Effector memory CD8-positive, alpha-beta T cell (primary cell): Measurements from ENCODE around the gene UAP1L1.
"Not testable (repeated sequence)": the region's sequence is repeated elsewhere in the genome, so short reads cannot be mapped to it uniquely, and the experiment has no call there.

Experiments
- ATAC-seq: fragments of 150-1000 bp; cut with Tn5 transposase; replicated peaks from 2 replicates; pipeline ENCODE4 v1.10.0; 2021; ENCODE audit warnings: mild to moderate bottlenecking, moderate library complexity
- DNase-seq, 3 experiments: peaks; one replicate each; pipeline ENCODE4 v3.0.0; 2021
- H3K27ac Mint-ChIP-seq, 2 donors: one replicate each; pipeline ENCODE4 v1.8.0; 2022; ENCODE audit warnings: mild to moderate bottlenecking in 2 of 2, mixed read lengths in 2 of 2, moderate library complexity in 2 of 2
- H3K27me3 Mint-ChIP-seq, 2 donors: one replicate each; pipeline ENCODE4 v1.8.0; 2022; ENCODE audit warnings: mixed read lengths in 2 of 2
- H3K36me3 Mint-ChIP-seq: one replicate; pipeline ENCODE4 v1.8.0; 2022; ENCODE audit warnings: mild to moderate bottlenecking, moderate library complexity, mixed read lengths; ENCODE audit not compliant: insufficient read depth
- H3K4me1 Mint-ChIP-seq, 2 donors: one replicate each; pipeline ENCODE4 v1.8.0; 2022; ENCODE audit warnings: low read depth in 2 of 2, mixed read lengths in 2 of 2
- H3K4me3 Mint-ChIP-seq, 2 donors: one replicate each; pipeline ENCODE4 v1.8.0; 2022; ENCODE audit warnings: mild to moderate bottlenecking in 2 of 2, mixed read lengths in 2 of 2, moderate library complexity in 2 of 2
- H3K9me3 Mint-ChIP-seq, 2 donors: one replicate each; pipeline ENCODE4 v1.8.0; 2022; ENCODE audit warnings: mixed read lengths in 2 of 2
- total RNA-seq, 9 experiments: gene quantifications; one replicate each; lab custom pipeline; 2026; lab: John Stamatoyannopoulos, UW

UAP1L1 gene
- total RNA-seq, result 8.9 to 38.4 (median 33.6) reads per million in 9 experiments

DNA sequence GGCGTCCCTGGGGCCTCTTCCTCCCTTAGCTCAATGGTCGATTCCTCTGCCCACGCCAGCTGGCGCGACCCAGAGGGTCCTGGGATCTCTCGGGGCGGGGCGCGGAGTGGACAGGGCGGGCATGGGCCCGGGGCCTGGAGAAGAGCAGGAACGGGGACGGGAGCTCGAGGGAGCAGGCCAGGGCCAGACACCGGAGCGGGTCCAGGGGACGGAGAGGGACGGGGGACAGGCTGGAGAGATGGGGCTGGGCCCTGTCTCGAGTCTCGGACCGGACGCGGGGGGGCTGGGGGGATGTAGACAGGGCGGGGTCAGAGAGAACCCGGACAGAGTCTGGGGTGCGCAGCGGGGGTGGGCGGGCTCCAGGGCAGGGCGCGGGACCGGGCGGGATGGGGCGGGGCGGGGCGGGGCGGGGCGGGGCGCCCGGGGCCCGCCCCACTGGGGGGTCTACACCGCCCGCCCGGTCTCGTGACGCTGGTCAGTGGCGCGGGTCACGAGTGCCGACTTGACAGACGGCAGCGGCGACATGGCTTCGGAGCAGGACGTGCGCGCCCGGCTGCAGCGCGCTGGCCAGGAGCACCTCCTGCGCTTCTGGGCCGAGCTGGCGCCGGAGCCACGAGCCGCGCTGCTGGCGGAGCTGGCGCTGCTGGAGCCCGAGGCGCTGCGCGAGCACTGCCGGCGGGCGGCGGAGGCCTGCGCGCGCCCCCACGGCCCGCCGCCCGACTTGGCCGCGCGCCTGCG, at the start of gene UAP1L1:
Gene UAP1L1 (plus strand): TSS at position 508 of the 738 bp plus-strand sequence. CDS start 16 bp downstream, at position 524.
- Mint-ChIP-seq H3K9me3 (no peaks in the 10 kb centered on the region), H3K4me1 (peaks cover 0 to 2% of the 10 kb centered on the region in 2 donors), H3K4me3 (peak within 1 kb of the TSS; percentile 72 to 73), H3K27me3 (no peaks in the 10 kb centered on the region), H3K36me3 (no peaks in the 10 kb centered on the region), H3K27ac (no peak within 1 kb of the TSS)
- DNase-seq (peak; percentile 41 to 50 (median 43)), ATAC-seq (peak; percentile 77)

DNA sequence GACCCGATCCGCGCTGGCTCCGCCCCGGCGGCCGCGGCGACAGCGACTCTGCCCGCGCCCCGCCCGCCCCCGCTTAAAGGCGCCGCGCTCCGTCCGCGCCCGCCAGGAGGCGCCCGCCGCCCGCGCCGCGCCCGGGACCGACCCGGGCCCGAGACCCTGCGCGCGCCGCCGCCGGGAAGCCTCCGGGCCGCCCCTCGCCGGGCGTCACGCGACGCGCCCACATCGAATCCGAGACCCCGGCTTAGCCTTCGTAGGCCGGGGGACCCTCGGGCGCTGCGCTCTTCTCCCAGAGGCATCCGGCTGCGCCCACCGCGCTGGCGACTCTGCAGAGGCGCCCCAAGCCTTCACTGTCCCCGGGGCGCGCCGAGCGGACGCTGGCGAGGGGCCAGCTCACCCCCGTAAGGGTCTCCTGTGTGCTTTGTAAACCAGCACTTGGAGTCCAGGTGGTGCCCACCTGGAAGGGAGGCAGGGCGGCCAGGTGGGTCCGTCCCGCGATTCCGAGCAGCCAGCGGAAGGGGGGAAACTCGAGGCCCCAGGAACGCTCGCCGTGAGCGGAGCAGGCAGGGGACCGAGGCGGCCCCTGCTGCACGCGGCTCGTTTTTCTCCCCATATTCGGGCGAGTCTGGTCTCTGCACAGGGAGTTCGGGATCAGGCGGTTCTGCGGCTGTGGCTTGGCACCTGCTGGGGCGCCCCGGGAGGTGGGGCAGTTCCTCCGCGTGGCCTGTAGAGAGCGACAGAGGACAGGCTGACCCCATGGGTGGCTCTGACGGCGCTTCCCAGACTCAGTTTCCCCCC, 48.9 kb upstream of the UAP1L1 start:
- Mint-ChIP-seq H3K4me3 (peak overlapping the region; percentile 86 to 94), H3K27me3 (no peaks in the 10 kb centered on the region), H3K4me1 (peaks cover 42 to 47% of the 10 kb centered on the region in 2 donors), H3K36me3 (peaks cover 36% of the 10 kb centered on the region), H3K27ac (peak overlapping the region; percentile 31 to 93), H3K9me3 (no peaks in the 10 kb centered on the region)
- DNase-seq, result peak; percentile 55 to 66 (median 63)
- ATAC-seq, result peak; percentile 54

DNA sequence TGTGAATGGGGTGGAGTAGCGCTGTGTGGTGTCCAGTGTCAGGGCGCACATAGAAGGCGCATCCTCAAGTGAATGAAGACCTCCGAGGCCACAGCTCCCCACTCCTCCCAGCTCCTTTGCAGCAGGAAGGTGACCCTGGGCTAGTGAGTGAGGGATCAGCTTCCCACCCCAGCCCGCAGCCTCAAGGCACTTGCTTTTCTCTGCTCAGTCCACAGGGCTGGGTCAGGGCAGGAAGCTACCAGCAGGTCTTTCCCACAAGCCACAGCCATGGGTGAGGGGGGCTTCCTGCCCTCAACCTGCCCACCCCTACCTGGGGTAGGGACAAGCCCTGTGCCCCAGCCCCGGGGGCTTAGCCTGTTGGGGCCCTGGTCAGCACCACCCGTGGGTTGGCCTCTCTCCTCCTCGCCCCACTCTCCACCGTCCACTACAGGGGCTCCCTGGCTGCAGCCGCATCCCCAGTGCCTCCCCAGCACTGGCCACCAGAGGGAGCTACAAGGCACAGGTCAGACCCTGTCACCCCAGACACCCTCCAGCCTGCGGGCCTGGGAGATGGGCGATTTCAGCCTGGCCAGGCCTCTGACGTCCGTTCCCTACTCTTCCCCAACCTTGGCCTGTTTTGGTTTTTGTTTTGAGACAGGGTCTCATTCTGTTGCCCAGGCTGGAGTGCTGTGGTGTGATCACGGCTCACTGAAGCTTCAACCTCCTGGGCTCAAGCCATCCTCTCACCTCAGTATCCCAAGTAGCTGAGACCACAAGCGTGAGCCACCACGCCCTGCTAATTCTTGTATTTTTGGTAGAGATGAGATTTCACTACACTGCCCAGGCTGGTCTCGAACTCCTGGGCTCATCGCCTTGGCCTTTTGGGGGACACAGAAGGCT, 48.0 kb upstream of the UAP1L1 start:
- peaks cover 48 to 49% of the 10 kb centered on the region in 2 donors for H3K4me1 Mint-ChIP-seq
- H3K27me3 Mint-ChIP-seq, result no peaks in the 10 kb centered on the region
- H3K4me3 Mint-ChIP-seq, result peak overlapping the region; percentile 86 to 94
- H3K36me3 Mint-ChIP-seq, result peaks cover 36% of the 10 kb centered on the region
- peak overlapping the region; percentile 31 to 93 for H3K27ac Mint-ChIP-seq
- ATAC-seq (peak; percentile 15), DNase-seq (peak; percentile 61 to 68 (median 63))
- no peaks in the 10 kb centered on the region for H3K9me3 Mint-ChIP-seq

GRCh38 chr9:137030006-137030405, 47.3 kb upstream of the UAP1L1 start:
- peaks cover 51 to 55% of the 10 kb centered on the region in 2 donors for H3K4me1 Mint-ChIP-seq

GRCh38 chr9:137030538-137031527, 46.5 kb upstream of the UAP1L1 start:
- Mint-ChIP-seq H3K36me3 (peaks cover 35% of the 10 kb centered on the region), H3K9me3 (no peaks in the 10 kb centered on the region), H3K4me1 (peaks cover 53 to 60% of the 10 kb centered on the region in 2 donors), H3K27ac (peak overlapping the region; percentile 41 to 93), H3K27me3 (no peaks in the 10 kb centered on the region), H3K4me3 (peak overlapping the region; percentile 79 to 94)
- ATAC-seq (peak; percentile 10), DNase-seq (peak; percentile 40 to 45 (median 44))

More at GRCh38 chr9:137030006-137030405, 47.3 kb upstream of the UAP1L1 start:
- no peak for DNase-seq
- Mint-ChIP-seq H3K4me3 (peak overlapping the region; percentile 86 to 94), H3K27me3 (no peaks in the 10 kb centered on the region), H3K9me3 (no peaks in the 10 kb centered on the region), H3K36me3 (peaks cover 33% of the 10 kb centered on the region), H3K27ac (peak overlapping the region; percentile 41 to 93)
- ATAC-seq, result no peak

GRCh38 chr9:137031904-137032640, 45.2 kb upstream of the UAP1L1 start, which contains the start of gene FUT7:
Gene FUT7 (minus strand): TSS chr9:137032088. CDS start chr9:137031991, 97 bp downstream.
- Mint-ChIP-seq H3K27ac (peak within 1 kb of the TSS; percentile 41 to 93), H3K27me3 (no peaks in the 10 kb centered on the region), H3K4me1 (peaks cover 42 to 53% of the 10 kb centered on the region in 2 donors), H3K4me3 (peak within 1 kb of the TSS; percentile 79 to 94), H3K36me3 (peaks cover 37% of the 10 kb centered on the region), H3K9me3 (no peaks in the 10 kb centered on the region)
- DNase-seq, result peak in 2 of 3 experiments; percentile 39 to 46
- ATAC-seq, result peak; percentile 16

- ATAC-seq, result peak; percentile 35
- Mint-ChIP-seq H3K27ac (peak overlapping the region in 1 of 2 donors; percentile 92), H3K4me3 (peak overlapping the region; percentile 78 to 94), H3K36me3 (peaks cover 34% of the 10 kb centered on the region), H3K9me3 (no peaks in the 10 kb centered on the region), H3K27me3 (no peaks in the 10 kb centered on the region), H3K4me1 (peaks cover 39 to 49% of the 10 kb centered on the region in 2 donors)
- DNase-seq, result peak in 2 of 3 experiments; percentile 42 to 48
Observed at GRCh38 chr9:137032858-137033257, 44.5 kb upstream of the UAP1L1 start.

GRCh38 chr9:137033481-137033880, 43.8 kb upstream of the UAP1L1 start:
- not testable (repeated sequence) for ATAC-seq, H3K9me3 Mint-ChIP-seq, DNase-seq, H3K27me3 Mint-ChIP-seq
- Mint-ChIP-seq H3K4me3 (peak overlapping the region; percentile 38 to 94), H3K4me1 (peaks cover 39 to 49% of the 10 kb centered on the region in 2 donors), H3K36me3 (peaks cover 34% of the 10 kb centered on the region), H3K27ac (peak overlapping the region in 1 of 2 donors; percentile 92)

GRCh38 chr9:137034039-137034708, 43.1 kb upstream of the UAP1L1 start:
- DNase-seq, result no peak
- Mint-ChIP-seq H3K9me3 (no peaks in the 10 kb centered on the region), H3K27me3 (no peaks in the 10 kb centered on the region), H3K36me3 (peaks cover 31% of the 10 kb centered on the region), H3K27ac (peak overlapping the region; percentile 69 to 92), H3K4me3 (peak overlapping the region; percentile 84 to 94), H3K4me1 (peaks cover 39 to 48% of the 10 kb centered on the region in 2 donors)
- ATAC-seq, result no peak

GRCh38 chr9:137034709-137035506, 42.4 kb upstream of the UAP1L1 start:
- Mint-ChIP-seq H3K4me1 (peaks cover 33 to 41% of the 10 kb centered on the region in 2 donors), H3K36me3 (peaks cover 25% of the 10 kb centered on the region), H3K27me3 (no peaks in the 10 kb centered on the region), H3K27ac (peak overlapping the region; percentile 69 to 92), H3K9me3 (no peaks in the 10 kb centered on the region), H3K4me3 (peak overlapping the region; percentile 84 to 94)
- ATAC-seq (peak; percentile 65), DNase-seq (peak; percentile 84 to 87 (median 84))
